ENCODE data around the gene ABCC4. TPM values are rescaled to one million over a fixed set of nuclear protein-coding genes. Genes with fewer than 3 reads are reported as not detected.

Gene ABCC4
- total RNA-seq, 1 experiment from 2014 or later, result 26.3 TPM

DNA sequence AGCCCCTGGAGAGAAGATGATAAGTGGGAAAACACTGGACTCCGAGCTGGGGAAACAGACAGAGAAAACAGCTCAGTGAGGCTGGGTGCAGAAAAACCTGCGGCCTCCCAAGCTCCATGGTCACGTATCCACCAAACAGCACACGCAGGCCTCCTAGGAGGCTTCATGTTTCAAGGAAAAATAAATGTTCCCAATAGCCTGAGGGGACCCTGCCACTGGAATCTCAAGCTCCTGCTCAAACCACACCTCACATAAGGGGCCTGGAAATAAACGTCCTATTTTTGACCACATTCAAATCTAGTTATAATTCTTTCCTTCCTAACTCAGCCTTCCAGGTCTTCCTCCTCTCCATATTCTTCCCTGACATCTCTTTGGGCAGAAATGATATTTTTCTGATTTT lies 225.7 kb downstream of the ABCC4 start:
- Histone ChIP-seq H4K20me1 (ENCODE audit: insufficient read depth) (no peaks in the 10 kb centered on the region), H3K4me3 (replicated peaks in 1 of 2; ENCODE audit: low read depth in 1 of 2, low read length in 2 of 2) (no peak overlapping the region), H3K9me2 (ENCODE audit: insufficient read depth) (no peaks in the 10 kb centered on the region), H3K79me2 (ENCODE audit: insufficient read depth, low read length) (no peaks in the 10 kb centered on the region), H2AFZ (ENCODE audit: low read depth, low read length, poor library complexity, severe bottlenecking) (no peak overlapping the region), H3K9me3 (ENCODE audit: control insufficient read depth in 1 of 2, insufficient read depth in 1 of 2, low read depth in 1 of 2, low read length in 2 of 2) (no peaks in the 10 kb centered on the region), H3K4me2 (ENCODE audit: low read length) (no peak overlapping the region), H3K27ac (ENCODE audit: low read depth, low read length) (no peak overlapping the region), H3K27me3 (ENCODE audit: insufficient read depth, low read length) (no peaks in the 10 kb centered on the region), H3K9ac (ENCODE audit: low read length) (no peak overlapping the region), H3K4me1 (ENCODE audit: control insufficient read depth in 1 of 2, insufficient read depth in 2 of 2, low read length in 2 of 2) (no peaks in the 10 kb centered on the region), H3K36me3 (ENCODE audit: control insufficient read depth in 1 of 2, insufficient read depth in 2 of 2, low read length in 2 of 2) (peaks cover 5 to 7% of the 10 kb centered on the region in 2 experiments; a peak in 2 of 4 replicates)
- ATAC-seq (no peak), DNase-seq (ENCODE audit: low read depth, low spot score) (no peak)
- ChIA-PET RAD21 (ENCODE audit: low non-redundant PET in 1 of 2, low total read pairs in 2 of 2, uncharacterized antibody in 2 of 2, unreplicated experiment in 2 of 2) (no interaction called here), POLR2A (no interaction called here), CTCF (no interaction called here)
- TF ChIP-seq MAX (IDR thresholded peaks at IDR 0.05) (no peak), ELF1 (IDR thresholded peaks at IDR 0.05; ENCODE audit: borderline replicate concordance, low read depth) (no peak), FOSL1 (IDR thresholded peaks at IDR 0.05; ENCODE audit: low read depth) (no peak), SP1 (IDR thresholded peaks at IDR 0.05; ENCODE audit: low read depth) (no peak), JUND (IDR thresholded peaks at IDR 0.05) (no peak), ZNF274 (IDR thresholded peaks at IDR 0.05; ENCODE audit: low read depth, low read length) (no peak), ZFX (IDR thresholded peaks at IDR 0.05) (no peak), EZH2 (IDR thresholded peaks at IDR 0.05) (no peak), SRF (IDR thresholded peaks at IDR 0.05; ENCODE audit: low read depth) (no peak), CBX3 (IDR thresholded peaks at IDR 0.05; ENCODE audit: low read depth) (no peak), REST (IDR thresholded peaks at IDR 0.05; ENCODE audit: low read depth) (no peak), EZH2phosphoT487 (IDR thresholded peaks at IDR 0.05; ENCODE audit: borderline replicate concordance) (no peak), SIN3A (IDR thresholded peaks at IDR 0.05; ENCODE audit: low read depth) (no peak), CEBPB (IDR thresholded peaks at IDR 0.05; ENCODE audit: low read depth) (no peak), YY1 (IDR thresholded peaks at IDR 0.05; ENCODE audit: extremely low read depth, insufficient replicate concordance, low read depth, low read length) (no peak), RAD21 (IDR thresholded peaks at IDR 0.05; ENCODE audit: low read depth) (no peak), EGR1 (IDR thresholded peaks at IDR 0.05; ENCODE audit: low read depth) (no peak)
- TF ChIP-seq, protein P1, sequence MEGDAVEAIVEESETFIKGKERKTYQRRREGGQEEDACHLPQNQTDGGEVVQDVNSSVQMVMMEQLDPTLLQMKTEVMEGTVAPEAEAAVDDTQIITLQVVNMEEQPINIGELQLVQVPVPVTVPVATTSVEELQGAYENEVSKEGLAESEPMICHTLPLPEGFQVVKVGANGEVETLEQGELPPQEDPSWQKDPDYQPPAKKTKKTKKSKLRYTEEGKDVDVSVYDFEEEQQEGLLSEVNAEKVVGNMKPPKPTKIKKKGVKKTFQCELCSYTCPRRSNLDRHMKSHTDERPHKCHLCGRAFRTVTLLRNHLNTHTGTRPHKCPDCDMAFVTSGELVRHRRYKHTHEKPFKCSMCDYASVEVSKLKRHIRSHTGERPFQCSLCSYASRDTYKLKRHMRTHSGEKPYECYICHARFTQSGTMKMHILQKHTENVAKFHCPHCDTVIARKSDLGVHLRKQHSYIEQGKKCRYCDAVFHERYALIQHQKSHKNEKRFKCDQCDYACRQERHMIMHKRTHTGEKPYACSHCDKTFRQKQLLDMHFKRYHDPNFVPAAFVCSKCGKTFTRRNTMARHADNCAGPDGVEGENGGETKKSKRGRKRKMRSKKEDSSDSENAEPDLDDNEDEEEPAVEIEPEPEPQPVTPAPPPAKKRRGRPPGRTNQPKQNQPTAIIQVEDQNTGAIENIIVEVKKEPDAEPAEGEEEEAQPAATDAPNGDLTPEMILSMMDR (IDR thresholded peaks at IDR 0.05 in 2 of 3, conservative IDR thresholded peaks at IDR 0.05 in 1 of 3; ENCODE audit: borderline replicate concordance in 1 of 3, insufficient read depth in 1 of 3, low read depth in 2 of 3, low read length in 2 of 3), result no peak
- no TSS peak for BruUV-seq (replicated peaks)
- intact Hi-C loops (cut with micrococcal nuclease), result no loop called here
